MCF 10A (cell line): ENCODE data around the gene TIGIT. TPM values are rescaled to one million over a fixed set of nuclear protein-coding genes. Genes with fewer than 3 reads are reported as not detected.

Experiments
- BruUV-seq: library from RNA; stranded (reverse); fragments of 400-500 nt; replicated peaks from 2 replicates; lab custom pipeline; 2021; lab: Mats Ljungman, UMichigan
- CTCF ChIA-PET: fragments of 300-600 bp; sonication (Branson Sonifier 250); formaldehyde crosslinking; extraction: SDS; loops from one replicate; lab custom pipeline; 2021; ENCODE audit warnings: antibody characterized with exemption, inconsistent platforms; lab: Yijun Ruan, JAX
- POLR2A ChIA-PET: fragments of 300-600, 350-650 bp; sonication (Branson Sonifier 250); formaldehyde crosslinking; extraction: SDS; loops from one replicate; lab custom pipeline; 2020; ENCODE audit warnings: antibody characterized with exemption, inconsistent platforms; lab: Yijun Ruan, JAX
- DNase-seq: peaks from one replicate; pipeline ENCODE4 v3.0.0-alpha.2; 2018; ENCODE audit not compliant: unreplicated experiment
- H3K27ac Mint-ChIP-seq: one replicate; pipeline ENCODE4 v1.8.0; 2022; ENCODE audit warnings: mild to moderate bottlenecking, low read depth, mixed read lengths; ENCODE audit not compliant: unreplicated experiment
- H3K27me3 Mint-ChIP-seq: one replicate; pipeline ENCODE4 v1.8.0; 2022; ENCODE audit warnings: mixed read lengths; ENCODE audit not compliant: insufficient read depth, unreplicated experiment
- H3K36me3 Mint-ChIP-seq: one replicate; pipeline ENCODE4 v1.8.0; 2022; ENCODE audit warnings: mild to moderate bottlenecking, moderate library complexity, mixed read lengths; ENCODE audit not compliant: insufficient read depth, unreplicated experiment
- H3K4me1 Mint-ChIP-seq: one replicate; pipeline ENCODE4 v1.8.0; 2022; ENCODE audit warnings: mixed read lengths; ENCODE audit not compliant: insufficient read depth, unreplicated experiment
- H3K4me3 Mint-ChIP-seq: one replicate; pipeline ENCODE4 v1.8.0; 2022; ENCODE audit warnings: mild to moderate bottlenecking, moderate library complexity, mixed read lengths; ENCODE audit not compliant: unreplicated experiment
- H3K9me3 Mint-ChIP-seq: one replicate; pipeline ENCODE4 v1.8.0; 2022; ENCODE audit warnings: mixed read lengths; ENCODE audit not compliant: unreplicated experiment
- intact Hi-C: fragments of 100-400 bp; cut with micrococcal nuclease; formaldehyde crosslinking; loops from 2 replicates; pipeline ENCODE4 v1.14.1; 2022
- total RNA-seq: library from RNA; stranded (reverse); gene quantifications from 2 replicates; pipeline ENCODE4 v1.2.3, GENCODE V29; 2022
- TF ChIP-seq, protein P1 (sequence below): fragments of 200-600 bp; IDR thresholded peaks from one replicate; pipeline ENCODE4 v1.8.0; 2022; ENCODE audit warnings: antibody characterized with exemption, mild to moderate bottlenecking; ENCODE audit not compliant: unreplicated experiment

The TIGIT gene
- total RNA-seq, 1 experiment from 2014 or later = not detected

- DNase-seq = no peak
- no peak overlapping the region for H3K4me3 Mint-ChIP-seq
- ChIA-PET POLR2A (no interaction called here), CTCF (no interaction called here)
- H3K4me1 Mint-ChIP-seq = no peaks in the 10 kb centered on the region
- intact Hi-C loops = no loop called here
- TF ChIP-seq, protein P1, sequence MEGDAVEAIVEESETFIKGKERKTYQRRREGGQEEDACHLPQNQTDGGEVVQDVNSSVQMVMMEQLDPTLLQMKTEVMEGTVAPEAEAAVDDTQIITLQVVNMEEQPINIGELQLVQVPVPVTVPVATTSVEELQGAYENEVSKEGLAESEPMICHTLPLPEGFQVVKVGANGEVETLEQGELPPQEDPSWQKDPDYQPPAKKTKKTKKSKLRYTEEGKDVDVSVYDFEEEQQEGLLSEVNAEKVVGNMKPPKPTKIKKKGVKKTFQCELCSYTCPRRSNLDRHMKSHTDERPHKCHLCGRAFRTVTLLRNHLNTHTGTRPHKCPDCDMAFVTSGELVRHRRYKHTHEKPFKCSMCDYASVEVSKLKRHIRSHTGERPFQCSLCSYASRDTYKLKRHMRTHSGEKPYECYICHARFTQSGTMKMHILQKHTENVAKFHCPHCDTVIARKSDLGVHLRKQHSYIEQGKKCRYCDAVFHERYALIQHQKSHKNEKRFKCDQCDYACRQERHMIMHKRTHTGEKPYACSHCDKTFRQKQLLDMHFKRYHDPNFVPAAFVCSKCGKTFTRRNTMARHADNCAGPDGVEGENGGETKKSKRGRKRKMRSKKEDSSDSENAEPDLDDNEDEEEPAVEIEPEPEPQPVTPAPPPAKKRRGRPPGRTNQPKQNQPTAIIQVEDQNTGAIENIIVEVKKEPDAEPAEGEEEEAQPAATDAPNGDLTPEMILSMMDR = no peak
- H3K36me3 Mint-ChIP-seq = no peaks in the 10 kb centered on the region
- H3K27ac Mint-ChIP-seq = no peak overlapping the region
- BruUV-seq = no TSS peak
- no peaks in the 10 kb centered on the region for H3K9me3 Mint-ChIP-seq
- H3K27me3 Mint-ChIP-seq = no peaks in the 10 kb centered on the region
These were observed 1.2 kb downstream of the TIGIT start for GRCh38 chr3:114294940-114295480.

DNA sequence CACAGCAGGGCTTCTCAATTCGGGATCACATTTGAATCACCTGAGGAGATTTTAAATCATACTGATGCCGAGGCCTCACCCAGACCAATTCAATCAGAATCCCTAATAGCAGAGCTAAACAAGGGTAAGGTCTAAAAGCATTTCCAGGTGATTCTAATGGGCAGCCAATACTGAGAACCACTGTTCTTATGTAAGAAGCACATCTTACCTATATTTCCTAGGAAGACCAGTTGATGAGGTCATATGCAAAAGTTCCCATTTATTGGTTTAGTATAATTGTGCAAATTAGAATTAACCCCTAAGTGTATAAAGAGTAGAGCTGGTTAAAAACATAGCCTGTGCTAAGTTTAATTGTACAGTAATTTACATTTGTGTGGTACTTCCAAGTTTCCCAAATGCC is 2.1 kb downstream of the TIGIT start:
- H3K4me3 Mint-ChIP-seq = no peak overlapping the region
- DNase-seq = no peak
- ChIA-PET CTCF (no interaction called here), POLR2A (no interaction called here)
- H3K9me3 Mint-ChIP-seq = no peaks in the 10 kb centered on the region
- no peaks in the 10 kb centered on the region for H3K4me1 Mint-ChIP-seq
- no peaks in the 10 kb centered on the region for H3K36me3 Mint-ChIP-seq
- no TSS peak for BruUV-seq
- H3K27ac Mint-ChIP-seq = no peak overlapping the region
- no peaks in the 10 kb centered on the region for H3K27me3 Mint-ChIP-seq
- intact Hi-C loops = no loop called here
- TF ChIP-seq, protein P1 = no peak

GRCh38 chr3:114299421-114299820 is 5.6 kb downstream of the TIGIT start:
- Mint-ChIP-seq H3K4me3 (no peak overlapping the region), H3K4me1 (no peaks in the 10 kb centered on the region), H3K36me3 (no peaks in the 10 kb centered on the region), H3K27ac (no peak overlapping the region), H3K27me3 (peaks cover 6% of the 10 kb centered on the region), H3K9me3 (no peaks in the 10 kb centered on the region)
- TF ChIP-seq, protein P1 = peak; percentile 23
- ChIA-PET CTCF (interaction anchor here (0.6 to 1.1 kb wide), 4 partner anchors 25 to 821 kb away, joined by 3 to 5 read pairs (median 4); no protein-coding TSS in a partner anchor), POLR2A (no interaction called here)
- DNase-seq = peak; percentile 46
- no TSS peak for BruUV-seq
- intact Hi-C loops = no loop called here

- Mint-ChIP-seq H3K27me3 (peaks cover 12% of the 10 kb centered on the region), H3K9me3 (no peaks in the 10 kb centered on the region), H3K27ac (no peak overlapping the region), H3K4me3 (no peak overlapping the region), H3K36me3 (no peaks in the 10 kb centered on the region), H3K4me1 (no peaks in the 10 kb centered on the region)
- ChIA-PET CTCF (interaction anchor here (0.6 to 1.1 kb wide), 9 partner anchors 24 to 1099 kb away, joined by 3 to 5 read pairs (median 3); no protein-coding TSS in a partner anchor), POLR2A (no interaction called here)
- no TSS peak for BruUV-seq
- DNase-seq = no peak
- intact Hi-C loops = no loop called here
- TF ChIP-seq, protein P1 = no peak
These were observed 6.3 kb downstream of the TIGIT start for GRCh38 chr3:114299941-114300624.
